IPS-NIHi7 (cell line): ENCODE results near the gene KLHL21.
"Not testable (repeated sequence)": the region's sequence is repeated elsewhere in the genome, so short reads cannot be mapped to it uniquely, and the experiment has no call there.

Experiments used
- DNase-seq: peaks from one replicate; pipeline ENCODE4 v3.0.0; 2012; ENCODE audit warnings: mixed read lengths; ENCODE audit errors: extremely low spot score

KLHL21 gene

DNA sequence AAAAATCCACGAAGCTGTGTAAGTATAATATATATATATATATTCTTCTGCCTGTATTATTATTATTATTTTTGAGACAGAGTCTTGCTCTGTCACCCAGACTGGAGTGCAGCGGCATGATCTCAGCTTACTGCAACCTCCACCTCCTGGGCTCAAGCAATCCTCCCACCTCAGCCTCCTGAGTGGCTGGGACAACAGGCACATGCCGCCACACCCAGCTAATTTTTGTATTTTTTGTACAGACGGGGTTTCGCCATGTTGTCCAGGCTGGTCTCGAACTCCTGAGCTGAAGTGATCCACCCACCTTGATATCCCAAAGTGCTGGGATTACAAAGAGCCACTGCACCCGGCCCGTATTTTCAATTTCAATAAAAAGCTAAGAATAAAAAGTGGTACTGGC lies 2.7 kb downstream of the KLHL21 start:
- not testable (repeated sequence) for DNase-seq

DNA sequence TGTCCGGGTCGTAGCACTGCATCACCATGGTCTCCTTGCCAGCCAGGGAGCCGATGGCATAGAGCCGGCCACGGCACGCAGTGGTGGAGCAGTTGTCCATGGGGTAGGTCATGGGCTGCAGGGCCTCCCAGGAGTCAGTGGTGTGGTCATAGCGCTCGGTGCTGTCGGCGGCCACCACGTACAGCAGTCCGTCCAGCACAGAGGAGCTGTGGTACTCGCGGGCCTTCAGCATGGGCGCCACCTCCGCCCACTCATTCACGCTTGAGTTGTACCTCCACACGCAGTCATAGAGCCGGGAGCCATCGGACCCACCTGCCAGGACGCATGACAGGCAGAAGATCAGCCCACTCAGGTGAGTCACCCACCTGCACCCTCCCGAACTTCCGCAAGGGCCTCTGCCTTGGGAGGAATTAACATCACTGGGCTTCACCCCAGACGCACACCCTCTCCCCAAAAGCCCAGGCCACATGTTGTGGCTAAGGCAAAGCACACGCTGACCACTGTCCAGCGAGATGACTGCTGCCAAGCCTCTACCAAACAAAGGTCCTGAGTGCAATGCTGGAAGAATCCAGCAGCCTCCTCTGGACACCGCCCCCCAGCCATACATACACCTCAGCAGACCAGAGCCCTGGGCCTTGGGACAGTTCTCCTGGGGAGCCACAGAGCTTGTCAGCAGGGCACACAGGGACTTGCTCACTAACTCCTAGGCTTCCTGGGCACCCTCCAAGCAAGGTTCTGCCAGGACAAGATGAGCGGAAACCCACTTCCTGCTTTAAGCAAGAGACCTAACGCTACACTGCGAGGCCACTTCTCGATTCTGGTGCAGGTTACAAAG lies 3.3 kb downstream of the KLHL21 start:
- DNase-seq = no peak

DNA sequence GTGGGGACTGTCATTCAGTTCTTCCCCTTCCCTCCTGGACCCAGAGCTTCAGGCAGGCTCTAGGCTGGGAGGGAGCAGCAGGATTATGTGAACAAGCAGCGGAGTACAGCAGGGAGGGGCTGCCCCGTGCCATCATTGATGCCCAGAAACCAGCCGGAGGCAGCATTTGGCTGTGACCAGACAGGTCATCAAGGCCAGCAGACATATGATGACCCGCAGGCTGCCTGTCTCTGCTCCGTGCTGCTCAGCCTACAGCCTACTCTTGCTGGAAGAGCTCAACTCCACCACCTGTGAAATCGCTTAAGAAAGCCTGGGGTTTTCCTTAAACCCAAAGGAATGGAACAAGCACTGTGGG lies 4.9 kb downstream of the KLHL21 start:
- DNase-seq = no peak

DNA sequence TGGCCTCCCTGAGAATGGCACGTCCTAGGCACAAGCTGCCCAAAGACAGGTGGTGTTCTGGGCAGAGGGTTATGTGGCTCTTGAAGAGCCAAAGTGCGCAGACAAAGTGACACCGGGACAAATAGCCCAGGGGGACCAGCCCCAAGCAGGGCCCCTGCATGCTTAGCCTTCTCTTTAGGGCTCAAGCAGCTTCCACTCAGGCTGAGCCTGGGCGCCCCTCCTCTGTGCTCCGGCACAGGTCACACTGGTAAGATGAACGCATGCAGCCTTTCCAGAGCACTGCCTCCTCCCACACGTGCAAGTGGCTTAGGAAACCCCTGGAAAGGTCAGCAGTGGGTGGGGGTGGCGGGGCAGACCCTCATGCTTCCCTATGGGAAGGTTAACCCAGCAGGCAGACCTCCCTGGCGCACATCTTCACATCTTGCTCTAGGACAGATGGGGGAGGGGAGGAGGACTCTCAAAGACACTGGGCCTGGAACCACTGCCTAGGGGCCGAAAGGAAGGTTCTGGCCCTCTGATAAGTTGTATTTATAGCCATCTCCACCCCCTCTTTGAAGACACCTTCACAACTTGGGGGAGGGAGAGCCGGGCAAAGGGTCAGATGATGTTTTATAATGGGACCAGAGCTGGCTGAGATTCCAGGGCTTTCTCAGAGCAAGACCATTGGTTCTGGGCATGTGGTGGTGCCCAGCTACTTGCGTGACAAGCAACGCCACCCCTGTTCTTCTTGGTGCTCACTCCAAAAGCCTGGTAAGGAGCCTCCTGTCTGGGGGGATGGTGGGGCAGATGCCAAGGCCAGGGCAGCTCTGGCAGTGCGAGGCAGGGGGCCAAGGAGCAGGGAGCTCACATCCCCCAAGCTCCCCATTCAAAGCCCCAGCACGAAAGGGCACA lies 5.5 kb downstream of the KLHL21 start:
- no peak for DNase-seq

DNA sequence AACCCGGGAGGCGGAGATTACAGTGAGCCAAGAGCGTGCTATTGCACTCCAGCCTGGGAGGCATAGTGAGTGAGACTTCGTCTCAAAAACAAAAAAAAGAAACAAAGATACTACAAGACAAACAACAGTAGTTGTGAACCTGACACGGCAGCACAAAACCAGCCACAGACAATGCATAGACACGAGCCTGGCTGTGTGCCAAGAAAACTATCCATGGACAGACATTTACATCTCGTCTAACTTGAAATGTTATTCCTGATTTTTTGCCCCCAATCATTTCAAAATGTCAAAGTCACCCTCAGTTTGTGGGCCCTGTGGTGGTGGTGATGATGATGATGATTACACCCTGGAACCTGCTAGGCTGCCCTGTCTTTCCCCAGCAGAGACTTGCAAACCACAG lies 6.3 kb downstream of the KLHL21 start:
- no peak for DNase-seq

DNA sequence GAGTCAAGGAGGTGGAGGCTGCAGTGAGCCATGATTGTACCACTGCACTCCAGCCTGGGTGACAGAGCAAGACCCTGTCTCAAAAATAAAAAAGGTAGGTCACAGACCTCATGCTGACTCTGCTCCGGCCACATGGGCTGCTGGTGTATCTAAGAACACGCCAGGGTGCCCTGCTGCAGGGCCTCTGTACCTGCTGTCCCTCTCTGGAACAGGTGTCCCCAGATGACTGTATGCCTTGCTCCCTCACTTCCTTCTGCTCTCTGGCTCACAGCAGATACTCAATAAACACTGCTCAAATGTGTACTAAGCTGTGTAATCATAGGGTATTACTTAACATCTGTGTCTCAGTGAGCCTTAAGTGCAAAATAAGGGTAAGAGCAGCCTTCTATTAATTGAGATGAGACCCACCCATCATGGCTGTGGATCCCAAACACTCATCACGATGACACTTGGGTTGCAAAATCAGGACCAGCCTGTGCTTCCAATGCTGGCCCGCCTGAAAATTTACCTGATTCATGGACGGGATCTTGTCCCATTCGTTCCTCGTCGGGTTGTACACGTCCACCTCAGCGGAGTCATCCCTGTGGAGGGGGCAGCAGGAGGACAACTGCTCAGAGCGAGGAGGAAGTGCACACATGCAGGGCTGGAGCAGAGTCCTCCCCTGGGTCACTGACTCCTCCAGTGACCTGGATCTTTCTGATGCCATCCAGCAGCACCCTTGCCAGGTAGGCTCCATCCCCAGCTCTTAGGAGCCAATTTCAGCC lies 7.5 kb downstream of the KLHL21 start:
- DNase-seq = no peak

DNA sequence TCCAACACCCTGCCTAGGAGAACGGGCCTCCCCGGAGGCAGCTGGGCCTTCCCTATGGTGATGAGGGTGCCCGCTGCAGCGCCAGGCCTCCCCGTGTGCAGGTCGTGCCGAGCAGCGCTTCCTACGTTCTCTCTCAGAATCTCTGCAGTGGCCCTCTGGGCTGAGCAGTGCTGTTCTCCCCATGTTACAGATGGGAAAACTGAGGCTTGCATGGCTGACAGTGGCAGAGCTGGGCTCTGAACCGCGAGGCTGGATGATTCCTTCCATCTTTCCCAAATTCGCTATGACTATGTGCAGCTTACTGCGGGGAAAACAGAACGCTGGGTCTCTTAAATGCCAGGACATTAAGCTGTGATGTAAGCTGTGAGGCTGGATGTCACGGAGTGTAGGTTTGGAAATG lies 8.9 kb downstream of the KLHL21 start:
- no peak for DNase-seq

DNA sequence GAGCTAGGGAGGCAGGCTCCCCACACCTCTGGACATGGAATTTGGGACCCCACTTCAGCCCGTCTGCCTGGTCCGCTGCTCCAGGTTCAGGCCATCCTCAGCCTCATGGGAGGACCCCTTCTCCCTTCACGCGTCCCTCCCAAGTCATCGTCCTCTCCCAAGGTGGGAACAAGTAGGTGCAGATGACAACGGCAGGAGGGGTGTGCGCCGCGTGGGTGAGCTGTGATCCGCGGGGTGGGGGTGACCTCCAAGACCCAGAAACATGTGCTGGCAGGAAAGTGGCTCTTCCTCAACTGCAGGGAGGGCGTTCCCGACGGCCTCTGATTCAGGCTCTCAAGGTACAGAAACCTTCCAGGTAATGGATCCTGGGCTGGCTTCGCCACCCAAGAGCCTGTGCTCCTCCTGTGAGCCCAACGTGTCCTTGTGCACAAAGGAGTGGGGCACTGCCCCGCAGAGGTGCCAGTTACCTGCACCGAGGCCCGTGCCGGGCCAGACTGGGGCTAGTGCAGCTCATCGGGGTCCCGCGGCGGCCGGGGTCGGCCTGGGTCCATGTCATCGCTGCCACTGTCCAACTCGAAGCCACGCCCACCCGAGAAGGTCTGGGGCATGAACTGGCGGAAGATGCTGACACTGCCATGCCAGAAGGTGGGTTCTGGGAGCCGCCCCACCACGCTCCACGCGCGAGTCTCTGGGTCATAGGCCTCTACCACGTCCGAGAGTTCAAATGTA lies 9.6 kb downstream of the KLHL21 start:
- no peak for DNase-seq

DNA sequence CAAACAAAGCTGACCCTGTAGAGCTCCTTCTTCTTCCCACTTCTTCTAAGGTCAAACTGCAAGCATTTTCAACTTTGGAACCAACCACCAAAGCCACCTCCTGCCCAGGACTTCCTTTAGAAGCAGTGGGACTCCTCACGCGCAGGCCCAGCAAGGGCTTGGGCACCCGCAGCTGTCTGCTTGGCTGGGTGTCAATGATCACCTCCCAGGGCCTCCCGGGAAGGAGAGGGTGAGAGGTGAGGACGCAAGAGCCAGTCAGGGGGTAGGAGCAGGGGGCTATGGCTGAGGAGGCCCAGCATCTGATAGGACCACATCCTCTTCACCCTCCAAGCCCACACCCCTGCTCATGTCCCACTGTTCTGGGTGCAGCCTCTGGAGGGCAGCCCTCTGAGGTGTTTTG lies 10.2 kb downstream of the KLHL21 start:
- no peak for DNase-seq

DNA sequence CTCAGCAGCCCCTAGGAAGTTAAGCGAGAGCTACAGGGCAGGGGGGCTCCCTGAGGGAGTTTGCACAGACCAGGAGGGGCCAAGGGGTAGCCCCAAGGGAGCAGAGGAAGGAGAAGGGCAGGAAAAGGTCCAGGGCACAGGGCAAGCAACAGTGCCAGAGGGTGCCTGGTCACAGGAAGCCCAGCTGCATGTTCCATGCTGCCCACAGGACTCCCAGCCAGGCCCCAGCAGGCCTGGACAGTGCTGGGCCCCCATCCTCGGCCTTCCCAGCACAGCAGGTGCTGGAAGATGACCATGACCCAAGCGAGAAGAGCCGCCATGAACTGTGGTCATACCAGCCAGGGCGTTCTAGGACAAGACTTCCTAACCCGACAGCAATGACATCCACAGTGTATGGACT lies 11.0 kb downstream of the KLHL21 start:
- no peak for DNase-seq

DNA sequence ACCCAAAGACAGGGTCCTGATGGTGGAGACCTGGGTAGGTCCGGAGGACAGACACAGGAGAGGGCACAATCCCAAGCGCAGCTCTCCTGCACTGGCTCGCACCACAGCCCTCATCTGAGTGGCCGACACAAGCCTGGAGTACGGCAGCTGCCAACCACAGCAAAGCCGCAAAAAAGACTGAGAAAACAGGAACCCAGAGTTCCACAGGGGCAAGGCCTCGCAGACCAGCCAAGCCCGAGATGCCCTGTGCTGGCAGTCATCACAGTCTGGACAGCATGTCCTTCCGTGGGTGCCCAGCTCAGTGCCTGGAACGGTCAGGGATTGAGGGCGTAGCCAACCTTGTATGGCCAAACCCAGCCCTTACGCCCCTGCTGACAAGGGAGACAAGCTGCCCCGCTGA lies 11.4 kb downstream of the KLHL21 start:
- DNase-seq = no peak

DNA sequence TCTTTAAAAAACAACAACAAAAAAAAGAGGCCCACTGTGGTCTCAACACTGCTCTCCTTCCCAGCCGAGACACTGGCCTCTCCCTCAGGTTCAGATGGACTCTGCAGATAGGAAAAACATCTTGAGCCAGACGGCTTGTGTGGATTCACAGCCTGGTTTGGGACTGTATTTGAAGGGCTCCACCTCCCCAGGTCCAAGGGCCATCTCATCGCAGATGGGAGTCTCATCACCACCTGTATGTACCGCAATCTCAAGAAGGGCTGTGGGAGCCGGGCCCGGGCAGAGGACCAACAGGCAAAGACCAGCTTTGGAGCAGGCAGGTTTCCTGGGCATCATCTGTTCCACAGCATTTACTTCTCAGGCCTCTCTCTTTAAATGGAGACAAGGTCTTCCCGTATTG lies 12.6 kb downstream of the KLHL21 start:
- DNase-seq = no peak

DNA sequence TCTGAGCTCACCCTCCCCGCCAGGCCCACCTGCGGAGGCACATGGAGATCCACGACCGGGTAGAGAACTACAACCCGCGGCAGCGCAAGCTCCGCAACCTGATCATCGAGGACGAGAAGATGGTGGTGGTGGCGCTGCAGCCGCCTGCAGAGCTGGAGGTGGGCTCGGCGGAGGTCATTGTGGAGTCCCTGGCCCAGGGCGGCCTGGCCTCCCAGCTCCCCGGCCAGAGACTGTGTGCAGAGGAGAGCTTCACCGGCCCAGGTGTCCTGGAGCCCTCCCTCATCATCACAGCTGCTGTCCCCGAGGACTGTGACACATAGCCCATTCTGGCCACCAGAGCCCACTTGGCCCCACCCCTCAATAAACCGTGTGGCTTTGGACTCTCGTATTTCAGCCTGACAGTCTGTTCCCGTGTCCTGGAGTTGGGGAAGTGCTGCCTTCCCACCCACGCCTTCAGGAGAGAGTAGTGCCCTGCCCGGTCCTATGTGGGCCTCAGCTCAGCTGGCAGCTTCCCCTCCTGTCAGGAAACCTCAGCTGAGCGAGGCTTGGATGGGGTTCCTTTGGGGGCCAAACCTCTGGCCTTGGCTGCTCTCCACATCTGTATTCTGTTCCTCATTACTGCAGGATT lies 13.7 kb downstream of the KLHL21 start:
- DNase-seq = no peak

DNA sequence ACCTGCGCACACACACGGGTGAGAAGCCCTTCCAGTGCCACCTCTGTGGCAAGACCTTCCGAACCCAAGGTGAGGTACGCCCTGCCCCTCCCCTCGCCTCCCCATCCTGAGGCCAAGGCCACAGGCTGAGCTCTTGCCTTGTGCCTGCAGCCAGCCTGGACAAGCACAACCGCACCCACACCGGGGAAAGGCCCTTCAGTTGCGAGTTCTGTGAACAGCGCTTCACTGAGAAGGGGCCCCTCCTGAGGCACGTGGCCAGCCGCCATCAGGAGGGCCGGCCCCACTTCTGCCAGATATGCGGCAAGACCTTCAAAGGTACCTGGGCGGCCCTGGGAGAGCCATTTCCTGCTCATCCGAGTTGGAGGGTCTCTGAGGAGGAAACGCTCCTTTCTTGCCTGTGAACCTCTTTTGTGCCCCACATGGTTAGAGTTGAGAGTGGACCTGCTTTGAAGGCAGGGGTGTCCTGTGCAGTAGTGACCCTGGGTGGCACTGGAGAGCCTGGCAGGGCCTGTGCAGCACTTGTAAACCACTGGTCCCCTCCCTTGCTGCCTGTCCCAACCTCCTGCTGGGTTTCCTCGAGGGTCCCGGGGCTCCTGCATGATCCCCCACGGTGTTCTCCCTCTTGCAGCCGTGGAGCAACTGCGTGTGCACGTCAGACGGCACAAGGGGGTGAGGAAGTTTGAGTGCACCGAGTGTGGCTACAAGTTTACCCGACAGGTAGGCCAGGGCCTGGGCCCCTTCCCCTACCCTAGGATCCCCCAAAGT lies 14.4 kb downstream of the KLHL21 start:
- DNase-seq = no peak

DNA sequence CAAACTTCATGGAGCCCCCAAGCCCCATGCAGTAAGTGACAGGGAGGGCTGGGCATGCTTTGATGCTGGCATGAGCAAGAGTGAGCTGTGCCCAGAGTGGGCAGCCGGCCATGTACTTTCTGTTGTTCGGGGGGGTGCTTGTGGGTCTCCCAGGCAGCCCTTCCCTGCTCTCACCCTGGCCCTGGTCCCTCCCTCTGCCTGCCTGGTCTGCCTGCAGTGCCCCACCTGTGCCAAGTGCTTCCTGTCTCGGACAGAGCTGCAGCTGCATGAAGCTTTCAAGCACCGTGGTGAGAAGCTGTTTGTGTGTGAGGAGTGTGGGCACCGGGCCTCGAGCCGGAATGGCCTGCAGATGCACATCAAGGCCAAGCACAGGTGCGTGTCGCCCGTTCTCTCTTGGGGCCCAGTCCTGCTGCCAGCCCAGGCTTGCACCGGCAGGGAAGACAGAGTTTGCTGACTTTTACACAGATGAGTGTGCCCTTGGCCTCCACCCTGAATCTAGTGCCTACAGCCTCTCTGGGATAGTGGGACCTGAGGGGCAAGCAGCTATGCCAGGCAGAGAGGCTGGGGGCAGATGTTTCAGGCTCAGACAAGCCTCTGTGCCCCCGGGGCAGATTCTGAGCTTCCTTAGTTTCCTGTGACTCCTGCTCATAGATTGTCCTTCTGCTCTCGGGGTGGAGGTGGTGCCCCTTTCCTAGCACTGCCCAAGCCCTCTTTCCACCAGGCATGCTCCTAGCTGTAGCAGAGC lies 15.2 kb downstream of the KLHL21 start:
- no peak for DNase-seq

DNA sequence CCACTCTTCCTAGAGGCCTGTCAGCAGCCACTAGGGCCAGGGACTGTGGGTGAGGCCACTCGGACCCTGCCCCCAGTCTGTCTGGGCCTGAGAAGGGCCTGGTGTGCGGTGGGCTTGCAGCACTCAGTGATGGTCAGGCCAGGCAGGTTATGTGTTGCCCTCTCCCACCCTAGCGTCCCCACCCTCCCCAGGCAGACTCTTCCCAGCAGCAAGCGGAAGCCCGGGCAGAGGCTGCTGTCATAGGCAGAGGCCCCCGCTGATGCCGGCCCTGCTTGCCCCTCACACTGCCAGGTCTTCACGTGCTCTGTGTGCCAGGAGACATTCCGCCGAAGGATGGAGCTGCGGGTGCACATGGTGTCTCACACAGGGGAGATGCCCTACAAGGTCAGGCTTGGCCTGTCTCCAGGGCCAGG lies 16.3 kb downstream of the KLHL21 start:
- DNase-seq = no peak

DNA sequence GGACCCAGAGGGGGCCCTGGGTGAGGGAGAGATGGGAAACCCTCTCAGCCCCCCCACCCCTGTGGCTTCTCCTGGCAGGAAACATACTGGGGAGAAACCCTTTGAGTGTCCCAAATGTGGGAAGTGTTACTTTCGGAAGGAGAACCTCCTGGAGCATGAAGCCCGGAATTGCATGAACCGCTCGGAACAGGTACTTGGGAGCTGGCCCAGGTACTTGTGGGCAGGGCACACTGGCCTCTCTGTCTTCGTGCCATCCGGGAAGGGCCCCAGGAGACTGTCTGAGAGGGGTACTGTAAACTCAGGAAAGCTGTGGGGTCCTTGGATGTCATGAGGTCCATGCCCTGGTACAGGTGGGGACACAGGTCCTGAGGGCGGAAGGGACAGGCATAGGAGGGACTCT lies 16.8 kb downstream of the KLHL21 start:
- DNase-seq = no peak

DNA sequence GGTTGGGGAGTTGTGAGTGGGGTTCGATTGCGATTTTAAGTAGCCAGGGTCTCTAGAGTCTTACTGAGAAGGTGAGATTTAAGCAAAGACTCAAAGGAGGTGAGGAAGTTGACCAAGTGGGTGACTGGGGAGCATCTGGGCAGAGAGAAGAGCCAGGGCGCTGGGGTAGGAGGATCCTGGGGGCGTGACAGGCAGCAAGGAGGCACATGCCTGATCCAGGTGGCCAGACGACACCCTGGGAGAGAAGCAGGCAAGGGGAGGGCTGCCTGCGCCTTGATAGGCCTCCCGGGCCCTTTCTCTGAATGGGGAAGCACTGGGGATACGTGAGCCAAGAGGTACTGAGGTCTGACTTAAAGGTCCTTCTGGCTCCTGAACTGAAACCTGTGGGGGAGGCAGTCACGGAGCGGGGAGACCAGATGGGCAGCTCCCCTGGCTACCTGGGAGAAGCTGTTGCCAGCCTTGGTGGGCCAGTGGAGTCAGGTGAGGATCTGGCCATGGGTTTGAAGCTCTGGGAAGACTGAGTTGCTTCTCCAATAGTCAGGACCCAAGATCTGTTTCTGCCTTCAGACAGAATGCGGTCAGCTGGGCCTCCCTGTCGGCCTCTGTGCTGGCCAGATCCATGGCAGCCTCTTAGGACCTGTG lies 17.5 kb downstream of the KLHL21 start:
- DNase-seq = no peak
